Measurements from ENCODE around the gene YPEL3. TPM values are rescaled to one million over a fixed set of nuclear protein-coding genes. Genes with fewer than 3 reads are reported as not detected.

Gene YPEL3
- total RNA-seq, 2 donors from 2014 or later = 28.3 to 84.8 TPM

DNA sequence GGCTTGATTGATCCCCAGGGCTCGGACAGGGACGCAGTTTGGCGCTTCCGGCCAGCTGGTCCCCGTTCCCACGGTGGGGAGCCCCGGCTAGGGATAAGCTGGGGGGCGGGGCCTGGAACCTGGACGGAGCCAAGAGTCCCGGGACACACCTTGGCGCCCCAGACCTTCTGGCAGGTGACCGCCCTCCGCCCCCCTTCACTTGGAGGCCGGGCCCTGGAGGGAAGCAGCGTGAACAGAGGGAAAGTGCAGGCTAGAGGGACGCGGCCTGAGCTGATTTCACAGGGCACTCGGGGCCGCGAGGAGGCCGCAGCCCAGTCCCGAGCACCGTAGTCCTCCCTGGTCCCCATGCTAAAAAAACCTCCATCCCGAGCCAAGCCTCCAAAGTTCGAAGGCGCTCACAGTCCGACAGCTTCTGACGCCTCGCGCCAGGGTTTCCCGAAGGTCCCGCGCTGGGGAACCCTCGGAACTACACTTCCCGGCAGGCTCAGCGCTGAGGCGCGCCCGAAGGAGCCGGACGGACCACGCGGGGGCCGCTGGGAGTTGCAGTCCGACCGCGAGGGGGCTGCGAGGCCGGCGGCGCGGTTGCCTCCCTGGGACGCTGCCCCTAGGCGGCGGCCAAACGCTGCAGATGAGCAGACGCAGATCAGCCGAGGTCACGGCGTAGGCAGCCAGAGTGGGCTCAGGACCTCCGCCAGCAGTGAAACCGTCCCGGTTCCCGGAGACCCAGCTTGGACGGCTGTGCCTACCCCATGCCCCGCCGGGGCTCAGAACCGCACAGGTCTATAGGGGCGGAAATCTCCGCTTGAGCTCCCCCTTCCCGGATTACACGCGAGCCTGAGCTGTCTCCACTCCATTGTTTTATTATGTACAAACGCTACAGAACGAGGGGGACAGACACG, 4.3 kb downstream of the YPEL3 start, which contains the start of gene TBX6:
TSS of gene TBX6 (minus strand) at position 451 of the 899 bp plus-strand sequence. CDS start 731 bp downstream, outside the sequence.
- intact Hi-C loops (cut with DNase I) = no loop called here
- peak within 1 kb of the TSS in 1 of 2 donors; percentile 22 for H3K4me3 ChIP-seq
- ATAC-seq = peak; percentile 83
- H3K27ac ChIP-seq = peak within 1 kb of the TSS; percentile 64 to 80 (median 77)
- peaks cover 44% of the 10 kb centered on the region for H3K4me1 ChIP-seq
- peaks cover 0 to 2% of the 10 kb centered on the region in 2 donors for H3K36me3 ChIP-seq (replicated peaks in 1 of 2; ENCODE audit: insufficient read depth in 1 of 2, low read depth in 2 of 2)
- TF ChIP-seq, protein P1, sequence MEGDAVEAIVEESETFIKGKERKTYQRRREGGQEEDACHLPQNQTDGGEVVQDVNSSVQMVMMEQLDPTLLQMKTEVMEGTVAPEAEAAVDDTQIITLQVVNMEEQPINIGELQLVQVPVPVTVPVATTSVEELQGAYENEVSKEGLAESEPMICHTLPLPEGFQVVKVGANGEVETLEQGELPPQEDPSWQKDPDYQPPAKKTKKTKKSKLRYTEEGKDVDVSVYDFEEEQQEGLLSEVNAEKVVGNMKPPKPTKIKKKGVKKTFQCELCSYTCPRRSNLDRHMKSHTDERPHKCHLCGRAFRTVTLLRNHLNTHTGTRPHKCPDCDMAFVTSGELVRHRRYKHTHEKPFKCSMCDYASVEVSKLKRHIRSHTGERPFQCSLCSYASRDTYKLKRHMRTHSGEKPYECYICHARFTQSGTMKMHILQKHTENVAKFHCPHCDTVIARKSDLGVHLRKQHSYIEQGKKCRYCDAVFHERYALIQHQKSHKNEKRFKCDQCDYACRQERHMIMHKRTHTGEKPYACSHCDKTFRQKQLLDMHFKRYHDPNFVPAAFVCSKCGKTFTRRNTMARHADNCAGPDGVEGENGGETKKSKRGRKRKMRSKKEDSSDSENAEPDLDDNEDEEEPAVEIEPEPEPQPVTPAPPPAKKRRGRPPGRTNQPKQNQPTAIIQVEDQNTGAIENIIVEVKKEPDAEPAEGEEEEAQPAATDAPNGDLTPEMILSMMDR (IDR thresholded peaks at IDR 0.05) = peak; percentile 61 to 98 (median 84)
- peak in 2 of 3 donors; percentile 52 to 60 for TF ChIP-seq POLR2A (IDR thresholded peaks at IDR 0.05)
- peak; percentile 92 to 94 (median 94) for DNase-seq
- H3K9me3 ChIP-seq = no peaks in the 10 kb centered on the region
- 1% methylated on average over 27 to 76 of the region's 76 CpGs for WGBS, 2 donors
- no peaks in the 10 kb centered on the region for H3K27me3 ChIP-seq

DNA sequence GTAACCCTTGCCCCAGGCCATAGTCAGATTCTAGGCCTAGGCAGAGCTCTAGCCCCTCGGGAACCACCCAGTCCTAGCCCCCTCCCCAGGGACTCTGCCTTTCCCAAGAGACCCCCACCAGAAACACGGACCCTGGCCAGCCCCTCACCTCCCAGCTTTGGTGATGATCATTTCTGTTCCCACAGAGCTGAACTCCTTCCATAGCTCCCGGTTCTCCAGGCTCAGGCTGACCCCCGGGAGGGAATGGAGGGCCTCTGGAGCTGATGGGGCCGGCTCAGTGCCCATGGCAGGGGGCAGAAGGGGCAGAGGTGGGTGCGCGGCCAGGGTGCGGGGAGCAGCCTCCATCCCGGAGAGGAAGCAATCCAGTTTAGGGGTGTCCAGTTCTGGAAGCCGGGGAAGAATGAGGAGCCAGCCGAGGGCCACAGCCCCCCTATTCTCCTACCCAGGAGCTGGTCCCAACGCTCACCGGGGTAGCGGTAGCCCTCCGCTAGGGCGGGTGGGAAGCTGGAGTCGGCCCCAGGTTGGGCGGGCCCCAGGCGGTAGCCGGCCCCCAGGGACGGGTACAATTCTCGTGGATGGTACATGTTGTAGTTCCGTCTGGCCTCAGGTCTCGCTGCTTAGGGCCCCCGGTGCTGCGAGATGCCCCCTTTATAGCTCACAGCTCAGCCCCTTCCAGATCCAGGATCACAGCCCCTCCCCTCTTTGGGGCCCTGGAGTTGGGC, 5.2 kb downstream of the YPEL3 start:
- intact Hi-C loops (cut with DNase I) = no loop called here
- peak in 1 of 4 donors; percentile 39 for DNase-seq
- WGBS, 2 donors = 64 to 79% methylated on average over 17 to 26 of the region's 26 CpGs
- no peak for TF ChIP-seq POLR2A (IDR thresholded peaks at IDR 0.05)
- TF ChIP-seq, protein P1 (IDR thresholded peaks at IDR 0.05) = no peak
- Histone ChIP-seq H3K27ac (peak overlapping the region; percentile 64 to 80 (median 77)), H3K36me3 (replicated peaks in 1 of 2; ENCODE audit: insufficient read depth in 1 of 2, low read depth in 2 of 2) (peaks cover 0 to 2% of the 10 kb centered on the region in 2 donors), H3K4me3 (no peak overlapping the region), H3K27me3 (no peaks in the 10 kb centered on the region), H3K4me1 (peaks cover 40% of the 10 kb centered on the region), H3K9me3 (no peaks in the 10 kb centered on the region)
- no peak for ATAC-seq

DNA sequence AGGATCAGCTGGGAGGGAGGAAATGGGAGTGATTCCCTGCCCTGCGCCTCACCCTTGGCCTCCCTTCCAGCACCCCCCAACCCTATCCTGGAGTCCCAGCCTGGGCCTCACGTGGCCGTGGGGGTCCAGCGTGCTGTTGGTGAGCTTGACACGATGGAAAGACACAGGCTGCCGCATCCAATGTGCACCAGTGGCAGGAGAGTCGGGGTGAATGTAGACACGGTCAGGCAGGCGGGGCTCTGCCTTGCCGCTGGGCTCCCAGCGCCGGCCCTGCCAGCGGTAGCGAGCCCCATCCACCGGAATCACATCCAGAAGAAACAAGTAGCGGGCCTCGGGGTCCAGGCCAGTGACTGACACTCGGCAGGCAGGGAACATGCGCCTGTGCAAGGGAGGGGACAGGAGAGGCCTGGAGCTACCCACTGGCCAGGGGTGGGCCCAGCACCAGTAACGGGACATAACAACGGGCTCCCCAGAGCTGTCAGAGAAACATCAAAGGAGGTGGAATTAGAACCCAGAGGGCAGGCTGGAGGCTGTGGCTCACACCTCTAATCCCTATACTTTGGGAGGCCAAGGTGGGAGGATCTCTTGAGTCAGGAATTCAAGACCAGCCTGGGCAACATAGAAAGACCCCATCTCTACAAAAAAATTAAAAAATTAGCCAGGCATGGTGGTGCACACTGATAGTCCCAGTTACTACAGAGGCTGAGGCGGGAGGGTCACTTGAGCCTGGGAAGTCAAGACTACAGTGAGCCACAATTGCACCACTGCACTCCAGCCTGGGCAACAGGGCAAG, 7.0 kb downstream of the YPEL3 start:
- Histone ChIP-seq H3K27me3 (no peaks in the 10 kb centered on the region), H3K9me3 (no peaks in the 10 kb centered on the region), H3K27ac (no peak overlapping the region), H3K36me3 (replicated peaks in 1 of 2; ENCODE audit: insufficient read depth in 1 of 2, low read depth in 2 of 2) (peaks cover 0 to 8% of the 10 kb centered on the region in 2 donors), H3K4me1 (peaks cover 24% of the 10 kb centered on the region), H3K4me3 (no peak overlapping the region)
- 88 to 93% methylated on average over 19 to 21 of the region's 22 CpGs for WGBS, 2 donors
- intact Hi-C loops (cut with DNase I) = no loop called here
- TF ChIP-seq, protein P1 (IDR thresholded peaks at IDR 0.05) = no peak
- no peak for TF ChIP-seq POLR2A (IDR thresholded peaks at IDR 0.05)
- DNase-seq (no peak), ATAC-seq (no peak)

DNA sequence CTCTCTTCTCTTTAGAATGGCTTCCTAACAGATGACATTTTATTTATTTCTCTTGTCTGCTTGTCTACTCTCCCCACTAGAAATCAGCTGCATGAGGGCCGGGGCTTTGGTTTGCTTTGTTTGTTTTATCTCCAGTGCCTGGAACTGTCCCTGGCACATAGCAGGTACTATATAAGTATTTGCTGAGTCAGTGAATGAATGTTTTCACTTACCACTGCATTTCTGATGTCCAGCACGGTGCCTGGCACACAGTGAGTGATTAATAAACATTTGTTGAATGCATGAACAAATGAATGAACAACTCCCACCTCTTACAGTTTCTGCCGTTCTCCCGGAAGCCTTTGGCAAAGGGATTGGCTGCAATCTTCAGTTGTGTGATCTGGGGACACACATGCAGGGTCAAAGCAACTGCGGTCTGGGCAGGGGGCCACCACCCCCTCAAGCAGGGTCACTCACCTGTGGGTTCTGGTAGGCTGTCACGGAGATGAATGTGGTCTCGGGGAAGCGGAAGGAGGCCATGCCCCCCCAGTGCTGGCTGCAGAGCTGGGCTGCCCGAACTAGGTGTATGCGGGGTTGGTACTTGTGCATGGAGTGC, 7.7 kb downstream of the YPEL3 start:
- ATAC-seq (no peak), DNase-seq (no peak)
- no peak overlapping the region for H3K27ac ChIP-seq
- H3K4me1 ChIP-seq = peaks cover 19% of the 10 kb centered on the region
- no peak overlapping the region for H3K4me3 ChIP-seq
- WGBS, 2 donors = 45 to 80% methylated on average over 4 to 10 of the region's 10 CpGs
- H3K36me3 ChIP-seq (replicated peaks in 1 of 2; ENCODE audit: insufficient read depth in 1 of 2, low read depth in 2 of 2) = peaks cover 0 to 15% of the 10 kb centered on the region in 2 donors
- H3K9me3 ChIP-seq = no peaks in the 10 kb centered on the region
- intact Hi-C loops (cut with DNase I) = no loop called here
- H3K27me3 ChIP-seq = no peaks in the 10 kb centered on the region
- no peak for TF ChIP-seq POLR2A (IDR thresholded peaks at IDR 0.05)
- TF ChIP-seq, protein P1 (IDR thresholded peaks at IDR 0.05) = no peak

Data from body of pancreas (tissue), 4 donors.